HG03097 (cell line): Measurements from ENCODE around the gene KRT4.

ENCODE experiments used
- ATAC-seq: cut with Tn5 transposase; IDR thresholded peaks from one replicate; pipeline ENCODE4 v1.9.1; 2021; ENCODE audit not compliant: unreplicated experiment, low FRiP score

The KRT4 gene

DNA sequence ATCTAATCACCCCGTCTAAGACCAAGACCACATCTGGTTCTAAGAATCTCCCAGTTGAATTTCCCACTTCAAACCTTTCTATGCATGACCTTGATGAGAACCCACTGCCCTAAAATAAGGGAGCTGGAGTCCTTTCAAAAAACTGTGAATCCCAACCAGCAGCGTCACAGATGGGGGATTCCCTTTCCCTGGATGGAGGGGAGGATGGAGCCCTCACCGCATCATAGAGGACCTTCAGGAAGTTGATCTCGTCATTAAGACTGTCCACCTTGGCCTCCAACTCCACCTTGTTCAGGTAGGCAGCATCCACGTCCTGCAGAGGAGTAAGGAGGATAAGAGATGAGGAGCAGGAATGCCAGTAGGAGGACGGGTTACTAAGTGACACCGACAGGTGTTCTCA lies 4.8 kb downstream of the KRT4 start:
- no peak for ATAC-seq

DNA sequence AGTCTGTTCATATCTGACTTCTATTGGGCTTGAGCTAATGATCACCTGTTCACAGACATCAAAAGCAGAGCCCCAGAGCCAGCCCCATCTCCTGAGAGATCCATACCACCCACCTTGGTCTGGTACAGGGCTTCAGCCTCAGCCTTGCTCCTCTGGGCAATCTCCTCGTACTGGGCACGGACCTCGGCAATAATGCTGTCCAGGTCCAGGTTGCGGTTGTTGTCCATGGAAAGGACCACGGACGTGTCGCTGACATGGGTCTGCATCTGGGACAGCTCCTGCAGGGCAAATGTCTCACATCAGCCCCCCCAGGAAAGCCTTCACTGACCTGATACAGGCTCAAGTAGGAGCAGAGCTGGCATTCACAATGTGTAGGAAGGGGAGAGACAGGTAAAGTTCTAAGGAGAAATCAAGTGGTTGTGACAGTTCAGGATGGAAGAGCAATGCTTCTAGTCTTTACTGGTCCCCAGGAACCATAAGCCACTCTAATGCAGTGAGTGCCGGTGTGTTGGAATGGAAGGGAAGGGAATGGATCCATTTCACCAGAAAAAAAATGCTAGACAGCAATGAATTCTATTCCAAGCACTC lies 5.2 kb downstream of the KRT4 start:
- ATAC-seq, result no peak

DNA sequence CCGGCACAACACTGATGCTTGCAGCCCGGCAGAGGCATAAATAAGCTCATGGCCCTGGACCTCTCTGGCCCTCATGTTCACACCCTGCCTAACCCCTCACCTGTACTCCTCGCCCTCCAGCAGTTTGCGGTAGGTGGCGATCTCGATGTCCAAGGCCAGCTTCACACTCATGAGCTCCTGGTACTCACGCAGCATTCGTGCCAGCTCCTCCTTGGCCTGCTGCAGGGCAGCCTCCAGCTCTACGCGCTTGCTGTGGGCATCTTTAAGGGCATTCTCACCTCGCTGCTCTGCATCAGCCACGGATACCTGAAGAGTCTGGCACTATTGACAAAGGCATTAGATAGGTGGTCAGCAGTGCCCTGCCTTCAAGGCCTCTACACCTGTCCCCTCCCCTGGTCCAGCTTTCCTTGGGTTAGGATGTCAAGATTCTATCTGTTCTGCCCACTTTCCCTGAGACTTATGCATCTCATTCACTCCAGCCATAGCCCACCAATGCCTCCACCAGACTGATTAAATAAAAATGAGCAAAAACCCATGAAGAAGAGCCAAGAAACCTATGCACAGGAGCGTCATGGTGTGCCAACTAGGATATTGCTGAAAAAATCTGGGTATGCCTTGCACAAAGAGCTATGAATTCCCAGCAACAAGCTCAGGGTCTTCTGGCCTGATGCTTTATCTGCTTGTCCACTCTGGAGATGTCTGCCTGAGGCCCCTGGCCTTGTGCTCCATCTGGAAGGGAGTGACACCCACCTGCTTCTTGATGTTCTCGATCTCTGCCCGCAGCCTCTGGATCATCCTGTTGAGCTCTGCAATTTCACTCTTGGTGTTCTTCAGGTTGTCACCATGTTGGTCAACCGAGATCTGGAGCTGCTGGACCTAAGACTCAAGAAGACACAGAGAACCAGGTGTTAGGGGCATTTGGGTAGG lies 6.1 kb downstream of the KRT4 start:
- ATAC-seq, result no peak

DNA sequence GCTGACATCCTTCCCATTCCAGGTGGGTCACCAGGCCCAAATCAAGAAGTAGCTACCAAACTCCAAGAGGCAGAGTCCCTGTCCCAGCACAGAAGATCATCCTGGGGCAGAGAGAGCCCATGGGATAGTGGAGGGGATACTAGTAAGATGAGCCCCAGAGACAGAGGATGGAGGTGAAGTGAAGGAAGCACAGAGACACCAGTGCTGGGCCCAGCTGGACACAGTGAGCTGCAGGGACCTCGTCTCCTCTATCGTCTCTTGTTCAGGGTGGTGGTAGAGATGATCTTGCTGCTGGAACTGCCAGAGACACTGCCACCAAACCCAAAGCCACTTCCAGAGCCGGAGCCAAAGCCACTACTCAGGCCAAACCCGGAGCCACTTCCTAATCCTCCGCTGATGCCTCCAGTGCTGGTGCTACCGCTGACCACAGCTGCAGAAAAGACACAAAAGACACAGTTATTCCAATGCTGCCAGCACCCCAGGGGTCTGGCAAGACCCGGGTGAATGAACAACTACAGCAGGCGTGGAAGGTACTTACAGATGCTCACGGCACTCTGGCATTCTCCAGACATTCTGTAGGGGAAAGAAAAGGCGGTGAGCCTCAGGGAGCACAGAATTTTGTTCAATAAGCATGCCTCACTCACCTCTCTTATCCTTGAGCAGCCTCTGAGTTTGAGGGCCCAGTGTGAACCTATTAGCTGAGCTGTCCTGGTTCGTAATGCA lies 6.9 kb downstream of the KRT4 start:
- ATAC-seq, result no peak

DNA sequence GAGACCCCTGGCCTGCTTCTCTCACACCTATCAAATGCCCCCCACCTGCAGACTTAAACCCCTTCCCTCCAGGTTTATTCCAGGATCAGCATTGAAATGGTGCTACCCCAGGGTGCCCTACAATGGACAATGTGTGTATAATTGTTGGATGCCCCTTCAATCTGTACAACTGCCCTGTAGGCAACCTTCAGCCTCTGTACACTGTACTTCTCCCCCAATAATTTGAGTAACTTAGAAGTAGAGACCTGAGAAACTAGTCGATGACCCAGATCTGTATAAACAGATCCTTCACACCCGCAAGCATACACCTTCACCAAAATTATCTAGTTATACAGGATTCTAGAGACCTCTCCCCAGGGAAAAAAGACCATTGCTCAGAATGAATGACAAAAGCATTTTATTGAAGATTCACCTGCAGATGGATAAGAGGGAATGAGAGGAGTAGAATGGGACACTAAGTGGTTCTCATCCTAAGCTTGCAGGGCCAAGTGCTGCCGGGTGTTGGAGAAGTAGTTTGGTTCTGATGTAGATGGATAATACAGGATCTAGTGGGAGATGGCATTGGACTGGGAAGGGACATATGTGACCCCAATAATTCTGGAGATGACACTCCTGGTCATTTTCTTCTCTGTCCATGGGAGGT lies 7.6 kb downstream of the KRT4 start:
- no peak for ATAC-seq

DNA sequence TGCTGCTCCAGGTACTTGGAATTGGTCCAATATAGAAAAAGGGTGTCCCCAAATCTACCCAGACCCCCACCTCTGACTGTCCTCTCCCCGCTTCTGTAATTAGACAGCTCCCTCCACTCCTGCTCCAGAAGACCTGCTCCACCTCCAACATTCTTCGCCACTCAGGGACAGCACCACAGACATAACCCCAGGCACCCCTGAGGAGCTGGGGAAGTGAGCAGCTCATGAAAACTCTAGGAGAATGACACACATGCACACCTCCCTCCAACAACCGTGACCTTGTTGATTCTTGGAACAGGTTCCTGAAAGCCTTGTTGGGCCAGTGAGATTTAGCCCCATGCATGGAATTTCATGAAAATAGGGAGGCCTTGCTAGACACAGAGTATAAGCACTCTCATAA lies 8.2 kb downstream of the KRT4 start:
- no peak for ATAC-seq

DNA sequence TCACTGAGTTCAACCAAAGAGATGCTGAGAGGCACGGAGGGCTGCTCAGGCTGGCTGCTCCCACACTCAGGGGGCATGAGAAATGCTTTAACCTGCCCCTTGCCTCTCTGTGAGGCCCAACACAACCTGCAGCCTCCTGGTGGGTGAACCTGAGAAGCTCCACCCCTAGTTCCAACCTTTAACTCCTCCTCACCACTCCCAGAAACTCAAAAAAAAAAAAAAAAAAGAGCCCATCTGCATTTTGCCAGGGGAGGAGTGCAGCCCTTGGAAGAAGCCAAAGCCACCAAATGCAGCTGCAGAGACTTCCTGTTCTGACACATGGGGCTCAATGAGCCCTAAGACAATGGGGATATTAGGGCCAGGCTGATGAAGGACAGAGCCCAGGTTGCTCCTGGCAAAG lies 8.9 kb downstream of the KRT4 start:
- no peak for ATAC-seq

DNA sequence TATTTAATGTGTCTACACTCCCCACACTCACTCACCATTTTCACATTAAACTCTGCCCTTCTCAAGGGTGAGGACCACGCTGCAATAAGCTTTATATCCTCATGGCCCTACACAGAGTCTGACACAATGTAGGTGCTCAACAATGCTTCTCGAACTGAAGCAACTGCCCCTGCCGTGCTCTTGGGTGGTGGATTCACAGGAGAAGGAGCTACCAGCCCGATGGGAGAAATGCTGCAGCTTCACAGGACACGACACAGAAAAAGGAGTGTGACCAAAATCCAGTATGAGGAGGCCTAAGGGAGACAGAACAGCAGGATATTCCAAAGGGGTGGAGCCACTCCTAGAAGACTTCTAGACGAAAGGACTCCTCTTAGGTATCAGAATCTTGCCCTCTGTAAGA lies 11.5 kb downstream of the KRT4 start:
- no peak for ATAC-seq

DNA sequence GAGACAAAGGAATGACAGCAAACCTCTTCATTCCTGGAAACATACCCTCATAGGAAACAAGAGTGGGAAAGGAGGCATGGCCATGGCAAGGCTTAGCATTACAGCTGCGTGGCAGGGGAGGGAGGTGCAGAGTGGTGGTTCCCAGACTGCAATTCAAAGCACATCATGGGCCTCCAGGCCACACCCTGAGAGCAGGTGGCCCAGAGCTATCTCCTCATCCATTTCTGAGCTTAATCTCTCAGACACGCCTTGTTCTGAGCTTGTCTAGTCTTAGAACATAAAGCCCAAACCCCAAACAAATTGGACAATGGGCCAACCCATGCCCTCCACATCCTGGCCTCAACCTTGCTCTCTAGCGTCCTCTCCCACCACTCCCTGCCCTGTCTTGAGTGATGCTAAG lies 12.1 kb downstream of the KRT4 start:
- no peak for ATAC-seq

DNA sequence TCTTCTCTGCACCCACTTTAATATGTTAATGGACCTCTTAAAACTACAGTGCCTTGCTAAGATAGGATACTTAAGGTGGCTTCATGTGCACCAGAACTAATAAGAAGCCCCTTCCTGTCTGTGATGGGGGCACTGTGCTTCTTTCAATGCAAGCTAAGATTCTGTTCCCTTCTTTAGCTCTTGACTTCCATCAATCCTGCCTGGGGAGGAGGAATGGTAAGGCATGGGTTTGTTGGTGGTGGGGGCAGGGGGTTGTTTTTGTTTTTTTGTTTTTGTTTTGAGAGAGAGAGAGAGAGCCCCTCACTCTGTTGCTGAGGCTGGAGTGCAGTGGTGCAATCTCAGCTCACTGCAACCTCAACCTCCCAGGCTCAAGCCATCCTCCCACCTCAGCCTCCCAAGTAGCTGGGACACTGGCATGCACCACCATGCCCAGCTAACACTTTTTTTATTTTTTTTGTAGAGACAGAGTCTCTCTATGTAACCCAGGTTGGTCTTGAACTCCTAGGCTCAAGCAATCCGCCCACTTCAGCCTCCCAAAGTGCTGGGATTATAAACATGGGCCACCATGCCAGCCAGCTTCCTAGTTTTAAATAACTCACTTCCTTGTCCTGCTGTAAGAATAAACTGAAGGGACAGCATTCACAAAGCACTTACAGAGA lies 13.5 kb downstream of the KRT4 start:
- no peak for ATAC-seq

DNA sequence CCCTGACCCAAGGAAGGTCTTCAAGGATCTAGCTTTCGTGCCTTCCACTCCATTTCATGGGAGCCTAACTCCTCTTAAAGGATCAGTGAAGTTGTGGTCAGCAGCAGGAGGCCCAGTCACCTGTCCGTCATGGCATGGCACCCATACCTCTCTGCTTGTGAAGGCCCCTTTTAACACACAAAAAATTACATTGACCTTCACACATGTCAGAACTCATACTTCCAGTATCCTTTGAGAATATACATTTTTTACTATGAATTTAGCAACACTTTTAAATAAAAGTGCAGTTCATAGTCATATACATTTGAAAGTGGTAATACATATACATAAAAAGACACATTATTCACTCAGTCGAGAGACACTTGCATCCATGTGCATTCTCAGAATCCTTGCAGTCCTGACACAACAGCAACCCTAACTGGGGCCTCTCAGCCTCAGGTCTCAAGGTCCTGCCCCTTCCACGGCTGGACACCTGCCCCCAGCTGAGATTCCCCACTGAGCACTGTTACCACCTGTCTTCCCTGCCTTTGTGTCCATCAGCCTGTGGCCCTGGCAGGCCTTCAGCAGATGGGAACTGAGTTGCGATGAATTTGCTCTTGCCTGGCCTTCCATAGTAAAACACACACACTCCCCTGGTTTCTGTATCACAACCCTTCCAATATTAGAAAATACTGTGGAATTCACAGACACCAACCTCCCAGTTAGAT lies 14.3 kb downstream of the KRT4 start:
- ATAC-seq, result no peak

DNA sequence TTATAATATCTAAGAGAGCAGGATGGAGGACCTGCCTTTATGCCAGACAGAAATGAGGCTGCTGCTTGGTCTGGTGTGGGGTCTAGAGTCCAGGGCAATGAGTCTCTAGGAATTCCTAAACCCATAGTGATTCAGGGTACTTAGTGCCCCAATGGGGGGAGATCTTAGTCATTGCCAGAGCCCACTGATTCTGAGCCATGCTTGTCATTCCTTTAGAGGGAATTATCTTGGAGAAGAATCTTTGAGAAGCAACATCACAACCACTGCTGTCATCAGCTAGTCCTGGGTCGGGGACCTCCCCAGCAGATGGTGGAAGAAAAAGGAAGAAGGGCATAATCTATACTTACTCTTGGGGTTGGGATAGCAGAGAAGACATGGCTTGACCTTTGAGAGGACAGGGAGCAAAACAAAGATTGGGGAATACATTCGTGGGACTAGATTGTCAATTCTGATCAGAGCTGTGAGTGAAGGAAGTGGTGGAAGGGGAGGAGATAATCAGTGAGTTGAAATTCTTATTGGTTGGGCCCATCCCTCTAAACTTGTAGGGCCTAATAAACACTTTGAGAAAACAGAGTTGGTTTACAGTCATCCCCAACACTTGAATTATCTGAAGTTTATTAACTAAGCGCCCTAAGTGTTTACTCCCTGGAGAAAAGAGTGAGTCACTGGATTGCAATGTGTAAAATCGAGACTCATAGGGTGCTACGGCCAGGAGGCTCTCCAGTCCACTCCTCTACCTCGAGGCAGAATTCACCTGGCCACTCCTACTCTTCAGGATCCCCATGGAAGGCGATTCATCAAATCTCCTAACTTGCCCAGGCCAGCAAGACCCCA lies 15.0 kb downstream of the KRT4 start:
- ATAC-seq, result no peak

DNA sequence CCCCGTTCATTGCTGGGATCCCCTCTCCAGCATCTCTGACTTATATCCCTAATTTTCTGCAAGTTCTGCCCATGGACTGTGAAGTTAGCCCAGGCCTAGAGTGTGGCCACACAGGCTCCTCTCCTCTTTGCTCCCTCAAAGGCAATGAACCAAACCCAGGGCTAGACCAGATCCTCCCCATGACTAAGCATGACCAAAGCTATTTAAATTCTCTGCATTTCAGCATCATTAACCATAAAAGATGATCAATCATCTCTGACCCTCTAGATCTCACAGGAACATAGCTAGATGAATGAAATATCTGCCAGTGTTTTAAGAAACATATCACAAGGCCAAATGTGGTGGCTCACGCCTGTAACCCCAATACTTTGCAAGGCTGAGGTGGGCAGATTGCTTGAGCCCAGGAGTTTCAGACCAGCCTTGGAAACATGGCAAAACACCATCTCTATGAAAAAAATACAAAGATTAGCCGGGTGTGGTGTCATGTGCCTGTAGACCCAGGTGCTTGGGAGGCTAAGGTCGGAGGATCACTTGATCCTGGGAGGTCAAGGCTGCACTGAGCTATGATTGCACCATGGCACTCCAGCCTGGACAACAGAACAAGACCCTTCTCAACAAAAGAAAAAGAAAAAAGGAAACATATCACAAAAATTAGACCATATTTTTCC lies 15.8 kb downstream of the KRT4 start:
- no peak for ATAC-seq

DNA sequence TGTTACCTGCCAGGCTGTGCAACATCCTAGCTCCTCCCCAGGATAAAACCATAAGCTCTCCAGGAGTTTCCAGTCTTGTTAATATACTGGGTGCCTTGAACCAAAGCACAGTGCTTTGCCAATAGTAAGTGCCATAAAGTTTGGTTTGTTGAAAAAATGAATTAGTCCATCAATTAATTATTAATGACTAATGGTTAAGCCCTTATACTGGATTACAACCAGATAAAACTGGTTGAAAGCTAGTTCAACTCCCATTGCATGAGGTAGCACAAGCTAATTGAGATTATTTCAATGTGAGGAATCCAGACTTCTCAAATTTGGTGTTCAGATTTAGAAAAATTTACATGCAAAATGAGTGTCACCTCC lies 16.4 kb downstream of the KRT4 start:
- no peak for ATAC-seq

DNA sequence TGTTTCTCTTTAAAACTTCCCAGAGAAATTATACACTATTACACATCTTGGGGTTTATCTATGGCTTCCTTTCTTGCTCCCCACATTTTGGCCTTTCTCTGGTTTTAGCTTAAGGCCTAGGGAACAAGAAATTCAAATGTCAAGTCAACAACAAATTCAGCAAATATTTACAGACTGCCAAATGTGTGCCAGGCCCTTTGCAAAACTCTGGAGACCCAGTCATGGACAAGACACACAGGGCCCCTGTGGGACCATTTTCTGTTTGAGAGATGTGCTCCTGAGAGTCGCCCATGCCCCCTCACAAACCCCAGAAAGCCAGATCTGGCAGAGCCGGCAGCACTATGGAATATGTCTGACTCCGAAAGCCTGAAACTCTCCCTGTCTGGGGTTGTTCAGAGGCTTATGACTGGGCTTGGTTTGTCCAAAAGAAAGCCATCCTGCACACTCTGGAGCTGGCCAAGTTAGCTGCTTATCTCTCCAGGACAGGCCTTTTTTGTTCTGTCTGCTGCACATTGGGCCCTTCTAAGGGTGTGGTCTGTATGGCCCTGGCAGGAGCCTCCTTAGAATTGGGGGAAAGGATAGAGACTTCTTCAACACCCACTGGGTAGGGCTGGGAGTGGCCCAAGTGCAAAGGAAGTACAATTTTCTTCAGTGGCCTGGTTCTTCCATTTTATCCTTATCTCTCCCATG lies 16.9 kb downstream of the KRT4 start:
- no peak for ATAC-seq

DNA sequence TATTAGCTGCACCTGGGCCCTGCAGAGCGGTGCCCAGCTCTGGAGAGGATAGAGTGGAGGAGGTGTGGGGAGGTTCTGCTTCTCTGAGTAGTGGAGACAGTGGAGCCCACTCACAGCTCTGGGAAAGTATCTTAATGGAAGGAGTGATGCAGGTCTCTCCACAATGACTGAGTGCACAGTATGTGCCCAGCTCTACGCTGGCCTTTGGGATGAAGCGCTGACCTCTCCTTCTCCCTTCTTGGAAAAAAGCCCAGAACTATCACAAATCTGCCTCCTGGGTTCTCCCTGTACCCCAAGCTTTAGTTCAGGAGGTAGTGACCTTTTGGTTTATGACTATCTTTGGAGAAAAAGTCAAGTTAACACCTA lies 17.5 kb downstream of the KRT4 start:
- no peak for ATAC-seq

DNA sequence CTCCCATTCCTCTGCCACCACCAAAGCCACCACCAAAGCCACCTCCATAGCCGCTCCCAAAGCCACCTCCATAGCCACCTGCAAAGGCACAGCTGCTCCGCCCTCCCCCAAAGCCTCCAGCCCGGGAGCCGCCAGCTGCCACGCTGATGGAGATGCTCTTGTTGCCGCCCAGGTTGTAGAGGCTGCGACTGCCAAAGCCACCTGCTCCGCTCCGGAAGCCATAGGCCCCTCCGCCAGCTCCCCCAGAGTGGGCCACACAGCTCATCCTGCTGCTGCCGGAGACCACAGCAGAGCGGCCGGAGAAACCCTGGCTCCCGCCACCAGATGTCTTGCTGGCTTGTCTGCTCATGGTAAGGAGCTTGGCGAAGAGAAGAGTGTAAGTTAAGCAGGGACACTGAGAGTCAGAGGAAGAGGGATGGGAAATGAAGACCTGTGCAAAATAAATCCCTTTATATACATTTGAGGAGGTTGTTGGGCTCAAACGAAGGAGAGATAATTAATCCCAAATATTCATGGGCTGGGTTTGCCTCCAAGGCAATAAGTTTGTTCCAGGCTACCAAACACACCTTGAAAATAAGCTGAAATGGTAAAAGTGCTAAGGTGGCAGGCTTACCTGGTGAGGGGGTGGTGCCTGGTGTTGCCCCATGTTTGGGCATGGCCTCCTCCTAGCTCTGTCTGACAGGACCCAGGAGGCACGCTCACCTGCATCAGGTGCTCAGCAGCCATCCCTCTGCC lies 18.1 kb downstream of the KRT4 start, which contains the start of gene KRT3:
TSS of gene KRT3 (minus strand) at position 424 of the 735 bp plus-strand sequence. CDS start at position 349, 75 bp downstream.
- ATAC-seq, result no peak
